Ovary (tissue), 3 donors: ENCODE results near the gene FOXI1.

ENCODE experiments used
- CTCF ChIP-seq, 3 donors: fragments of 450-650 bp in 2 of 3; fragments of 200-600 bp in 1 of 3; IDR thresholded peaks; one replicate each; pipeline versions ENCODE4 v1.5.1 to v1.8.0; 2016 to 2022; ENCODE audit warnings: antibody characterized with exemption in 3 of 3, mild to moderate bottlenecking in 1 of 3
- EP300 ChIP-seq: sonication (generic); formaldehyde crosslinking; IDR thresholded peaks from one replicate; pipeline ENCODE4 v1.6.1; 2017; ENCODE audit warnings: antibody characterized with exemption
- donor health status: DM: no; HTN: no; CAD: no.

DNA sequence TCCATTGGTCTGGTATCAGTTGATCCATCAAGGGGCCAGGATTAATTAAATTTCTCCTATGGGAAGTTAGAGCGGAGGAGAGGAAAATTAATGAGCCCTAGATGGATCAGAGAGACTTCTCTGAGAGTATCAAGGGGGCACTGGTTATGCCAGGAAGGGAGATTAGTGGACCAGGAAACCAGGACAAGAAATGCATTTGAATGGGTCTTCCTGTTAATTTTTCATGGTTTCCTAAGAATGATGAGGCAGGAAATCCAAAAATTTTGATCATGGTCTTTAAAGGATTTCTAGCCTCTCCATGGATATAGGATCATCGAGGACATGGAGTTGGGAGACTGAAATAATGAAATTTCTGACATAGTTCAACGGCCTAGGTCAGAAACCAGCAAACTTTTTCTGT, 30.8 kb downstream of the FOXI1 start:
- TF ChIP-seq CTCF (IDR thresholded peaks at IDR 0.05) (no peak), EP300 (no peak)
